AG04449 (cell line): ENCODE results near the gene SLC16A5.

Source experiments
- CTCF ChIA-PET: fragments of 350-600 bp; formaldehyde crosslinking; extraction: SDS; loops from one replicate; lab custom pipeline; 2021; ENCODE audit warnings: antibody characterized with exemption; lab: Yijun Ruan, JAX
- POLR2A ChIA-PET: fragments of 400-600, 350-600 bp; formaldehyde crosslinking; extraction: SDS; loops from one replicate; lab custom pipeline; 2020; ENCODE audit warnings: antibody characterized with exemption, inconsistent platforms; lab: Yijun Ruan, JAX
- DNase-seq: peaks from one replicate; pipeline ENCODE4 v3.0.0-alpha.2; 2010; ENCODE audit warnings: low read depth, low spot score
- H3K4me3 ChIP-seq: 2 replicates; pipeline ENCODE4 v1.5.1; 2011; ENCODE audit warnings: low read depth, mild to moderate bottlenecking, control low read depth, low read length
- TF ChIP-seq, protein P1 (sequence below): IDR thresholded peaks from one replicate; pipeline ENCODE4 v1.5.1; 2011; ENCODE audit warnings: mild to moderate bottlenecking, moderate library complexity, low read length, control low read depth, inconsistent platforms; ENCODE audit not compliant: insufficient read depth; ENCODE audit errors: missing control alignments

SLC16A5 gene

GRCh38 chr17:75096082-75096625 lies 8.4 kb downstream of the SLC16A5 start:
- ChIA-PET CTCF (interaction anchor here (1.0 to 5.8 kb wide), 6 partner anchors 8 to 36 kb away, joined by 3 to 43 read pairs (median 3); partner anchors contain the start of genes ARMC7 and SLC16A5), POLR2A (interaction anchor here (0.7 to 1.0 kb wide), 3 partner anchors 9 to 16 kb away, joined by 3 to 4 read pairs (median 3); partner anchors contain the start of gene ARMC7)
- no peak for DNase-seq
- TF ChIP-seq, protein P1, sequence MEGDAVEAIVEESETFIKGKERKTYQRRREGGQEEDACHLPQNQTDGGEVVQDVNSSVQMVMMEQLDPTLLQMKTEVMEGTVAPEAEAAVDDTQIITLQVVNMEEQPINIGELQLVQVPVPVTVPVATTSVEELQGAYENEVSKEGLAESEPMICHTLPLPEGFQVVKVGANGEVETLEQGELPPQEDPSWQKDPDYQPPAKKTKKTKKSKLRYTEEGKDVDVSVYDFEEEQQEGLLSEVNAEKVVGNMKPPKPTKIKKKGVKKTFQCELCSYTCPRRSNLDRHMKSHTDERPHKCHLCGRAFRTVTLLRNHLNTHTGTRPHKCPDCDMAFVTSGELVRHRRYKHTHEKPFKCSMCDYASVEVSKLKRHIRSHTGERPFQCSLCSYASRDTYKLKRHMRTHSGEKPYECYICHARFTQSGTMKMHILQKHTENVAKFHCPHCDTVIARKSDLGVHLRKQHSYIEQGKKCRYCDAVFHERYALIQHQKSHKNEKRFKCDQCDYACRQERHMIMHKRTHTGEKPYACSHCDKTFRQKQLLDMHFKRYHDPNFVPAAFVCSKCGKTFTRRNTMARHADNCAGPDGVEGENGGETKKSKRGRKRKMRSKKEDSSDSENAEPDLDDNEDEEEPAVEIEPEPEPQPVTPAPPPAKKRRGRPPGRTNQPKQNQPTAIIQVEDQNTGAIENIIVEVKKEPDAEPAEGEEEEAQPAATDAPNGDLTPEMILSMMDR, result no peak
- no peak overlapping the region for H3K4me3 ChIP-seq

DNA sequence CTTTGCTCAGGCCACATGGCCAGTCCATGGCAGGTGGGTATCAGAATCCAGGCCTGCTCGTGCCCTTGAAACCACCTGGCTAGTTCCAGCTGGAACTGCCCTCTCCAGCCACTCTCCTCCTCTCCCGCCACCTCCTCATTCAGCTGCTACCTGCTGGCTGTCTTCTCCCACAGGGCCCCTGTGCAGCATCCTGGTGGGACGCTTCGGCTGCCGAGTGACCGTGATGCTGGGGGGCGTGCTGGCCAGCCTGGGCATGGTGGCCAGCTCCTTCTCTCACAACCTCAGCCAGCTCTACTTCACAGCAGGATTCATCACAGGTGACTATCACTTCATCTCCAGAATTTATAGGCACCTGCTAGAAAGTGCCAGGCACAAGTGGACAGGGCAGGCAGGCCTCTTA lies 10.1 kb downstream of the SLC16A5 start:
- ChIA-PET POLR2A (no interaction called here), CTCF (interaction anchor here (1.3 to 5.8 kb wide), 3 partner anchors 8 to 37 kb away, joined by 5 to 43 read pairs (median 36); no protein-coding TSS in a partner anchor)
- no peak overlapping the region for H3K4me3 ChIP-seq
- TF ChIP-seq, protein P1, result no peak
- no peak for DNase-seq

- TF ChIP-seq, protein P1, result no peak
- ChIA-PET CTCF (interaction anchor here (0.9 to 3.0 kb wide), 3 partner anchors 12 to 39 kb away, joined by 3 to 14 read pairs (median 3); no protein-coding TSS in a partner anchor), POLR2A (interaction anchor here (1.2 kb wide), 1 partner anchor 9 kb away, joined by 4 read pairs; no protein-coding TSS in a partner anchor)
- no peak overlapping the region for H3K4me3 ChIP-seq
- DNase-seq, result no peak
Observed at GRCh38 chr17:75098861-75099260, 11.1 kb downstream of the SLC16A5 start.

DNA sequence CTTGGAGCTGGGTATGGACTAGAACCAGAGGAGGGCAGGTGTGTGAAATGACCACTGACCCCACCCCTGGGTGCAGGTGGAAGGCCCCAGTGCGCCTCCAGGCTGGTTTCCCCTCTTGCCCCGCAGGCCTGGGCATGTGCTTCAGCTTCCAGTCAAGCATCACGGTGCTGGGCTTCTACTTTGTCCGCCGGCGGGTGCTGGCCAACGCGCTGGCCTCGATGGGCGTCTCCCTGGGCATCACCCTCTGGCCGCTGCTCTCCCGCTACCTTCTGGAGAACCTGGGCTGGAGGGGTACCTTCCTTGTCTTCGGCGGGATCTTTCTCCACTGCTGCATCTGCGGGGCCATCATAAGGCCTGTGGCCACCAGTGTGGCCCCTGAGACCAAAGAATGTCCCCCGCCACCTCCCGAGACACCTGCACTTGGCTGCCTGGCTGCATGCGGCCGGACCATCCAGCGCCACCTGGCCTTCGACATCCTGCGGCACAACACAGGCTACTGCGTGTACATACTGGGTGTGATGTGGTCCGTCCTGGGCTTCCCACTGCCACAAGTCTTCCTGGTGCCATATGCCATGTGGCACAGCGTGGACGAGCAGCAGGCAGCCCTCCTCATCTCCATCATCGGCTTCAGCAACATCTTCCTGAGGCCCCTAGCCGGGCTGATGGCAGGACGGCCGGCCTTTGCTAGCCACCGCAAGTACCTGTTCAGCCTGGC lies 12.3 kb downstream of the SLC16A5 start:
- TF ChIP-seq, protein P1, result no peak
- DNase-seq, result no peak
- no peak overlapping the region for H3K4me3 ChIP-seq
- CTCF ChIA-PET, result interaction anchor here (1.0 to 3.0 kb wide), 2 partner anchors 11 to 14 kb away, joined by 3 to 14 read pairs; no protein-coding TSS in a partner anchor
- POLR2A ChIA-PET, result no interaction called here

DNA sequence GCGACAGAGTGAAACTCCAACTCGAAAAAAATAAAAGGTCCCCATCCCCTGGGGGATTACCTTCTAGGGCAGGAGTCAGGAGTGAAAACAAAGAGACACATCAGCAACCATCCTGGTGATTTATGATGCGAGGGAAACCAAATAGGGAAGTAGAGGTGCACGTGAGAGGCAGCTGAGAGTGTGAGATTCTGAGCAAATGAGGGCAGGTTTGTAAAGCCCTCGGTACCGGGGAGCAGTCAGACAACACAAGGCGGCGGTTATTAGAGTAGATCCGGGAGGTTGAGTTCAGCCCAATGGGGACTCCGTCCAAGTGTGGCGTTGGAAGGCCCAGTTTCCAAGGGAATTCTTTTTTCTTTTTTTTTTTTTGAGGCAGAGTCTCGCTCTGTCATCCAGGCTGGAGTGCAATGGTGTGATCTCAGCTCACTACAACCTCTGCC lies 14.6 kb downstream of the SLC16A5 start:
- DNase-seq, result no peak
- ChIA-PET POLR2A (no interaction called here), CTCF (interaction anchor here (1.4 to 5.9 kb wide), 3 partner anchors 9 to 42 kb away, joined by 6 to 53 read pairs (median 8); no protein-coding TSS in a partner anchor)
- no peak overlapping the region for H3K4me3 ChIP-seq
- TF ChIP-seq, protein P1, result no peak
